Lung (tissue), 12 donors: Measurements from ENCODE around the gene PKP3. TPM values are rescaled to one million over a fixed set of nuclear protein-coding genes. Genes with fewer than 3 reads are reported as not detected.

ENCODE experiments used
- ATAC-seq: fragments of 200-7000 bp; cut with Tn5 transposase; one replicate; pipeline ENCODE4 v1.9.1; 2020; ENCODE audit warnings: moderate number of reproducible peaks; ENCODE audit not compliant: insufficient read depth, low FRiP score
- DNase-seq, 3 donors: peaks; one replicate each; pipeline ENCODE4 v3.0.0-alpha.2; 2013 to 2017
- H3K27ac ChIP-seq, 2 donors: one replicate each; pipeline ENCODE4 v1.5.1; 2013; ENCODE audit warnings: mild to moderate bottlenecking in 2 of 2, moderate library complexity in 2 of 2, control low read depth in 1 of 2, inconsistent platforms in 1 of 2, low read depth in 1 of 2, low read length in 1 of 2
- H3K27me3 ChIP-seq, 3 donors: one replicate each; pipeline ENCODE4 v1.5.1; 2013; ENCODE audit warnings: low read length in 2 of 3; ENCODE audit not compliant: control insufficient read depth in 3 of 3, insufficient read depth in 3 of 3
- H3K36me3 ChIP-seq, 4 donors: one replicate each; pipeline ENCODE4 v1.5.1; 2013; ENCODE audit warnings: low read length in 4 of 4, mild to moderate bottlenecking in 1 of 4, moderate library complexity in 1 of 4; ENCODE audit not compliant: control insufficient read depth in 4 of 4, insufficient read depth in 4 of 4
- H3K4me1 ChIP-seq, 5 donors: one replicate each; pipeline ENCODE4 v1.5.1; 2013; ENCODE audit warnings: low read length in 5 of 5, mild to moderate bottlenecking in 2 of 5, moderate library complexity in 1 of 5; ENCODE audit not compliant: control insufficient read depth in 5 of 5, insufficient read depth in 5 of 5
- H3K4me3 ChIP-seq: one replicate; pipeline ENCODE4 v1.5.1; 2013; ENCODE audit warnings: mild to moderate bottlenecking, control low read depth, moderate library complexity
- H3K9ac ChIP-seq, 2 donors: one replicate each; pipeline ENCODE4 v1.5.1; 2013; ENCODE audit warnings: low read length in 2 of 2, control low read depth in 1 of 2; ENCODE audit not compliant: insufficient read depth in 1 of 2
- H3K9me3 ChIP-seq, 4 donors: one replicate each; pipeline ENCODE4 v1.5.1; 2013; ENCODE audit warnings: low read length in 3 of 4, mild to moderate bottlenecking in 1 of 4, moderate library complexity in 1 of 4; ENCODE audit not compliant: control insufficient read depth in 4 of 4, insufficient read depth in 3 of 4
- CTCF ChIP-seq: IDR thresholded peaks from 2 replicates; pipeline ENCODE4 v1.5.1; 2012; ENCODE audit warnings: mild to moderate bottlenecking; ENCODE audit errors: control extremely low read depth, extremely low read depth
- WGBS, 2 donors: extraction: QIAGEN DNeasy Blood & Tissue Kit; methylation state at CpG; one replicate each; pipeline ENCODE4 v1.1.7; 2013; 5-methylcytosine and 5-hydroxymethylcytosine counted together
- polyA plus RNA-seq, 2 donors: library from polyadenylated mRNA; stranded (reverse); fragments of 200-250 nt; gene quantifications; one replicate each; pipeline ENCODE4 v1.2.1, GENCODE V29; 2013
- total RNA-seq, 2 donors: library from RNA; depleted of rRNA in 1 of 2; stranded (reverse); fragments of >200 nt in 1 of 2; gene quantifications; one replicate each; pipeline ENCODE4 v1.2.1, GENCODE V29; 2014 to 2021
- donor health status: control.
- donor health status: control.
- donor health status: Bipolar disorder and iron deficiency.
- donor health status: healthy.
- donor health status: DM: yes; HTN: yes; CAD: no.

PKP3 gene
- total and polyA plus RNA-seq, 4 donors = 15.7 to 63.1 (median 40.3) TPM

GRCh38 chr11:437228-437870, 43.3 kb downstream of the PKP3 start:
- H3K36me3 ChIP-seq = no peaks in the 10 kb centered on the region
- no peak overlapping the region for H3K9ac ChIP-seq
- ATAC-seq (no peak), DNase-seq (no peak)
- 78 to 83% methylated on average over 17 of the region's 17 CpGs for WGBS, 2 donors
- no peaks in the 10 kb centered on the region for H3K27me3 ChIP-seq
- H3K27ac ChIP-seq = no peak overlapping the region
- H3K4me3 ChIP-seq = no peak overlapping the region
- no peaks in the 10 kb centered on the region for H3K9me3 ChIP-seq
- H3K4me1 ChIP-seq = peaks cover 0 to 3% (median 0%) of the 10 kb centered on the region in 5 donors
- no peak for TF ChIP-seq CTCF

GRCh38 chr11:438101-438844, 44.3 kb downstream of the PKP3 start:
- ATAC-seq (no peak), DNase-seq (no peak)
- WGBS, 2 donors = 87 to 91% methylated on average over 19 to 21 of the region's 21 CpGs
- Histone ChIP-seq H3K9me3 (no peaks in the 10 kb centered on the region), H3K9ac (no peak overlapping the region), H3K4me1 (peaks cover 0 to 3% (median 0%) of the 10 kb centered on the region in 5 donors), H3K4me3 (no peak overlapping the region), H3K36me3 (no peaks in the 10 kb centered on the region), H3K27ac (no peak overlapping the region), H3K27me3 (no peaks in the 10 kb centered on the region)
- no peak for TF ChIP-seq CTCF

- H3K9ac ChIP-seq = no peak overlapping the region
- no peaks in the 10 kb centered on the region for H3K36me3 ChIP-seq
- no peaks in the 10 kb centered on the region for H3K27me3 ChIP-seq
- H3K27ac ChIP-seq = no peak overlapping the region
- no peaks in the 10 kb centered on the region for H3K9me3 ChIP-seq
- ATAC-seq = no peak
- peaks cover 0 to 6% (median 0%) of the 10 kb centered on the region in 5 donors for H3K4me1 ChIP-seq
- H3K4me3 ChIP-seq = no peak overlapping the region
- no peak for DNase-seq
- no peak for TF ChIP-seq CTCF
- 87 to 93% methylated on average over 23 of the region's 23 CpGs for WGBS, 2 donors
Observed at GRCh38 chr11:439315-440064, 45.5 kb downstream of the PKP3 start.
